NT2/D1 (cell line): ENCODE results near the gene ATAD2B.

Source experiments
- DNase-seq: peaks from one replicate; pipeline ENCODE4 v3.0.0-alpha.2; 2011; ENCODE audit warnings: low read depth, low spot score
- H3K27me3 ChIP-seq: 2 replicates; pipeline ENCODE4 v1.6.0; 2011; ENCODE audit warnings: mild to moderate bottlenecking; ENCODE audit not compliant: insufficient read length, insufficient read depth
- H3K36me3 ChIP-seq: 2 replicates; pipeline ENCODE4 v1.6.1; 2011; ENCODE audit warnings: mild to moderate bottlenecking, low read length, mixed read lengths; ENCODE audit not compliant: insufficient read depth, insufficient read length
- H3K4me1 ChIP-seq: 2 replicates; pipeline ENCODE4 v1.5.1; 2011; ENCODE audit not compliant: insufficient read depth, insufficient read length
- H3K4me3 ChIP-seq: 2 replicates; pipeline ENCODE4 v1.5.1; 2011; ENCODE audit warnings: low read depth; ENCODE audit not compliant: insufficient read length
- H3K9ac ChIP-seq: 2 replicates; pipeline ENCODE4 v1.6.0; 2011; ENCODE audit warnings: low read depth; ENCODE audit not compliant: insufficient read length
- H3K9me3 ChIP-seq: 2 replicates; pipeline ENCODE4 v1.5.1; 2011; ENCODE audit warnings: mild to moderate bottlenecking, low read length; ENCODE audit not compliant: insufficient read depth
- SUZ12 ChIP-seq: IDR thresholded peaks from 2 replicates; pipeline ENCODE4 v1.6.1; 2011; ENCODE audit not compliant: insufficient read length, insufficient read depth; ENCODE audit errors: extremely low read depth
- YY1 ChIP-seq: IDR thresholded peaks from 2 replicates; pipeline ENCODE4 v1.6.1; 2011; ENCODE audit not compliant: insufficient read length, insufficient read depth
- ZNF274 ChIP-seq: IDR thresholded peaks from 2 replicates; pipeline ENCODE4 v1.6.1; 2011; ENCODE audit warnings: mild to moderate bottlenecking, low read depth, low read length

ATAD2B gene

GRCh38 chr2:23713351-23713750 lies 213.6 kb downstream of the ATAD2B start:
- Histone ChIP-seq H3K9me3 (no peaks in the 10 kb centered on the region), H3K36me3 (no peaks in the 10 kb centered on the region), H3K27me3 (no peaks in the 10 kb centered on the region), H3K4me3 (no peak overlapping the region), H3K9ac (no peak overlapping the region), H3K4me1 (no peaks in the 10 kb centered on the region)
- no peak for DNase-seq
- no peak for TF ChIP-seq YY1
- no peak for TF ChIP-seq SUZ12
- TF ChIP-seq ZNF274: no peak

- no peaks in the 10 kb centered on the region for H3K4me1 ChIP-seq
- DNase-seq: no peak
These were observed 214.2 kb downstream of the ATAD2B start for GRCh38 chr2:23712756-23713151.

GRCh38 chr2:23711979-23712755 lies 214.8 kb downstream of the ATAD2B start:
- TF ChIP-seq YY1 (no peak), ZNF274 (no peak), SUZ12 (no peak)
- no peak overlapping the region for H3K9ac ChIP-seq
- no peaks in the 10 kb centered on the region for H3K27me3 ChIP-seq
- H3K9me3 ChIP-seq: no peaks in the 10 kb centered on the region
- DNase-seq: peak; percentile 87
- peaks cover 4% of the 10 kb centered on the region for H3K36me3 ChIP-seq
- no peaks in the 10 kb centered on the region for H3K4me1 ChIP-seq
- no peak overlapping the region for H3K4me3 ChIP-seq

More at GRCh38 chr2:23712756-23713151, 214.2 kb downstream of the ATAD2B start:
- no peak overlapping the region for H3K4me3 ChIP-seq
- H3K9me3 ChIP-seq: no peaks in the 10 kb centered on the region
- peaks cover 2% of the 10 kb centered on the region for H3K36me3 ChIP-seq
- no peaks in the 10 kb centered on the region for H3K27me3 ChIP-seq
- peak overlapping the region; percentile 44 for H3K9ac ChIP-seq
- TF ChIP-seq SUZ12 (no peak), YY1 (no peak), ZNF274 (no peak)

- DNase-seq: no peak
- Histone ChIP-seq H3K9me3 (no peaks in the 10 kb centered on the region), H3K27me3 (no peaks in the 10 kb centered on the region), H3K4me1 (no peaks in the 10 kb centered on the region), H3K9ac (no peak overlapping the region), H3K36me3 (peaks cover 13% of the 10 kb centered on the region), H3K4me3 (no peak overlapping the region)
- TF ChIP-seq SUZ12 (no peak), ZNF274 (no peak), YY1 (no peak)
These were observed 217.6 kb downstream of the ATAD2B start for GRCh38 chr2:23709311-23709710.

GRCh38 chr2:23708771-23709170 lies 218.2 kb downstream of the ATAD2B start:
- Histone ChIP-seq H3K9me3 (no peaks in the 10 kb centered on the region), H3K27me3 (no peaks in the 10 kb centered on the region), H3K4me1 (no peaks in the 10 kb centered on the region), H3K36me3 (peaks cover 13% of the 10 kb centered on the region), H3K9ac (no peak overlapping the region), H3K4me3 (no peak overlapping the region)
- no peak for DNase-seq
- TF ChIP-seq YY1 (no peak), ZNF274 (no peak), SUZ12 (no peak)

GRCh38 chr2:23707096-23707495 lies 219.8 kb downstream of the ATAD2B start:
- no peak overlapping the region for H3K4me3 ChIP-seq
- peaks cover 2% of the 10 kb centered on the region for H3K4me1 ChIP-seq
- H3K9me3 ChIP-seq: no peaks in the 10 kb centered on the region
- peaks cover 13% of the 10 kb centered on the region for H3K36me3 ChIP-seq
- TF ChIP-seq YY1 (no peak), ZNF274 (no peak), SUZ12 (no peak)
- no peak overlapping the region for H3K9ac ChIP-seq
- no peak for DNase-seq
- H3K27me3 ChIP-seq: no peaks in the 10 kb centered on the region

- DNase-seq: no peak
- Histone ChIP-seq H3K4me1 (peaks cover 2% of the 10 kb centered on the region), H3K36me3 (peaks cover 13% of the 10 kb centered on the region), H3K9ac (no peak overlapping the region), H3K9me3 (no peaks in the 10 kb centered on the region), H3K4me3 (no peak overlapping the region), H3K27me3 (no peaks in the 10 kb centered on the region)
- TF ChIP-seq SUZ12 (no peak), ZNF274 (no peak), YY1 (no peak)
These were observed 220.3 kb downstream of the ATAD2B start for GRCh38 chr2:23706613-23707078.
